C4-2B (cell line): ENCODE results near the gene PPIC.
A peak's percentile ranks its signal among the peaks of the same experiment; 100 is the strongest.

Experiments used
- H3K27ac ChIP-seq: fragments of 450-650 bp; 2 replicates; pipeline ENCODE4 v1.5.1; 2017
- CTCF ChIP-seq: fragments of 450-650 bp; conservative IDR thresholded peaks from 2 replicates; pipeline ENCODE4 v1.5.1; 2017; ENCODE audit warnings: mild to moderate bottlenecking
- ZFX ChIP-seq: fragments of 450-650 bp; IDR thresholded peaks from 2 replicates; pipeline ENCODE4 v1.6.1; 2017

Gene PPIC

DNA sequence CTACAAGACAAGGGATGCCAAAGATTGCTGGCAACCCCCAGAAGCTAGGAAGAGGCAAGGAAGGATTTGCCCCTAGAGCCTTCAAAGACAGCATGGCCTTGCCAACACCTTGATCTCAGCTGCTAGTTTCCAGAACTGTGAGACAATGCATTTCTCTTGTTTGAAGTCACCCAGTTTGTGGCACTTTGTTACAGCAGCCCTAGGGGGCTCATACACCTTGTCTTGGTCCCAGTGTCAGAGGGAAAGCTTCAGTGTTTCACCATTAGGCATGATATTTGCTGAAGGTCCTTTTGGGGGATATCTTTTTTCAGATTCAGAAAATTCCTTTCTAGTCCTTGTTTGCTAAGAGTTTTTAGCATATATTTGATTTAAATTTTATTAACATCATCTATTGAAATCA lies 3.1 kb upstream of the PPIC start:
- H3K27ac ChIP-seq, result no peak overlapping the region
- TF ChIP-seq CTCF, result no peak
- no peak for TF ChIP-seq ZFX

DNA sequence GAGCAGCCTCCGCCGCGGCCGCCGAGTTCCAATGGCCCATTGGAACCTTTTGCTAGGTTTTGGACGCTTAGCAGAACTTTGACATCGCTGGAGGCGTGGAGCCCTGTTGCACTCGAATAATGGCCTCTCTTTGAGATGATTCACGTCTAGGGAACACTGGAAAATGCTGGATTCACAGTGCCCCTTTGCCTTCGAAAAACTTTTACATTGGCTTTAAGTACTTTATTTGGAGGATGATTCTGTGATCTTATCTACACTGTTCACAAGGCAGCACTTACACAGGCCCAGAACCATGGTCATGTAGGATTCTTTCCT lies 536 bp upstream of the PPIC start:
- TF ChIP-seq CTCF, result no peak
- TF ChIP-seq ZFX, result no peak
- peak overlapping the region; percentile 81 for H3K27ac ChIP-seq

- H3K27ac ChIP-seq, result peak overlapping the region; percentile 81
- no peak for TF ChIP-seq CTCF
Measured at GRCh38 chr5:123035918-123036390, 571 bp downstream of the PPIC start.

GRCh38 chr5:123035360-123035917 lies 1.1 kb downstream of the PPIC start:
- TF ChIP-seq ZFX, result no peak
- no peak for TF ChIP-seq CTCF
- peak overlapping the region; percentile 81 for H3K27ac ChIP-seq

- no peak overlapping the region for H3K27ac ChIP-seq
- TF ChIP-seq ZFX (no peak), CTCF (no peak)
Measured at GRCh38 chr5:123033157-123033671, 3.3 kb downstream of the PPIC start.

- H3K27ac ChIP-seq, result no peak overlapping the region
- TF ChIP-seq CTCF (no peak), ZFX (no peak)
Measured at GRCh38 chr5:123028222-123028621, 8.3 kb downstream of the PPIC start.

DNA sequence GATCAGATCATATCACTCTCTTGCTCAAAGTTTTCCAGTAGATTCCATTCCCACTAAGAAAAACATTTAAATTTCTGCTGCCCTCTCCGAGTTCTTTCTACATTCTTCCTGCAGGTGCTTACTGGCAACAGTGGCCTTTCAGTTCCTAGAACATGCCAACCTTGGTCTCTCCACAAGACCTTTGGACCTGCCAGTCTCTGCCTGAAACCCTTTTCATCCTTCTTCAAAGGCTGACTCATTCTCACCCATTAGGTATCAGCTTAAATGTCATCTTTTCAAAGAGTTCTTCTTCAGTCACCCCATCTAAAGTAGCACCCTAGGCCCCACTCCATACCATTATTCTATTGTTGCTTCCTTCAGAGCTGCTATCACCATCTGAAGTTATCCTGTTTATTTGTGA lies 21.8 kb downstream of the PPIC start:
- no peak overlapping the region for H3K27ac ChIP-seq
- no peak for TF ChIP-seq ZFX
- TF ChIP-seq CTCF, result no peak
